Activated CD8-positive, alpha-beta T cell treated with anti-CD3 and anti-CD28 coated beads for 36 hours (primary cell): ENCODE data around the gene OTOP3. TPM values are rescaled to one million over a fixed set of nuclear protein-coding genes. Genes with fewer than 3 reads are reported as not detected.

Experiments used
- ATAC-seq: fragments of 200-7000 bp; cut with Tn5 transposase; one replicate; pipeline ENCODE4 v1.10.0; 2021; ENCODE audit warnings: mild to moderate bottlenecking, moderate library complexity
- CTCF ChIA-PET: fragments of 350-600 bp; sonication (Branson Sonifier 250); formaldehyde crosslinking; loops from one replicate; lab custom pipeline; 2021; ENCODE audit warnings: antibody characterized with exemption; lab: Charles Lee
- POLR2A ChIA-PET: fragments of 350-600 bp; sonication (Branson Sonifier 250); formaldehyde crosslinking; loops from one replicate; lab custom pipeline; 2021; ENCODE audit warnings: antibody characterized with exemption; lab: Charles Lee
- DNase-seq: peaks from one replicate; pipeline ENCODE4 v3.0.0-alpha.2; 2020
- H3K27ac Mint-ChIP-seq: one replicate; pipeline ENCODE4 v1.8.0; 2021; ENCODE audit warnings: mild to moderate bottlenecking, mixed read lengths
- H3K27me3 Mint-ChIP-seq: one replicate; pipeline ENCODE4 v1.8.0; 2021; ENCODE audit warnings: mixed read lengths
- H3K36me3 Mint-ChIP-seq: one replicate; pipeline ENCODE4 v1.8.0; 2021; ENCODE audit warnings: low read depth, mixed read lengths
- H3K4me1 Mint-ChIP-seq: one replicate; pipeline ENCODE4 v1.8.0; 2021; ENCODE audit warnings: low read depth, mixed read lengths
- H3K4me3 Mint-ChIP-seq: one replicate; pipeline ENCODE4 v1.8.0; 2021; ENCODE audit warnings: mild to moderate bottlenecking, moderate library complexity, mixed read lengths
- H3K9me3 Mint-ChIP-seq: one replicate; pipeline ENCODE4 v1.8.0; 2021; ENCODE audit warnings: mixed read lengths
- intact Hi-C: fragments of 100-400 bp; cut with micrococcal nuclease; formaldehyde crosslinking; loops from one replicate; pipeline ENCODE4 v1.10.0; 2022
- total RNA-seq, 2 experiments: library from RNA; stranded (reverse); gene quantifications; one replicate each; pipeline ENCODE4 v1.2.3, GENCODE V29; 2021
- TF ChIP-seq, protein P1 (sequence below): fragments of 200-600 bp; IDR thresholded peaks from one replicate; pipeline ENCODE4 v1.8.0; 2022; ENCODE audit warnings: antibody characterized with exemption, mild to moderate bottlenecking

Gene OTOP3
- total RNA-seq, 2 experiments from 2014 or later = not detected

DNA sequence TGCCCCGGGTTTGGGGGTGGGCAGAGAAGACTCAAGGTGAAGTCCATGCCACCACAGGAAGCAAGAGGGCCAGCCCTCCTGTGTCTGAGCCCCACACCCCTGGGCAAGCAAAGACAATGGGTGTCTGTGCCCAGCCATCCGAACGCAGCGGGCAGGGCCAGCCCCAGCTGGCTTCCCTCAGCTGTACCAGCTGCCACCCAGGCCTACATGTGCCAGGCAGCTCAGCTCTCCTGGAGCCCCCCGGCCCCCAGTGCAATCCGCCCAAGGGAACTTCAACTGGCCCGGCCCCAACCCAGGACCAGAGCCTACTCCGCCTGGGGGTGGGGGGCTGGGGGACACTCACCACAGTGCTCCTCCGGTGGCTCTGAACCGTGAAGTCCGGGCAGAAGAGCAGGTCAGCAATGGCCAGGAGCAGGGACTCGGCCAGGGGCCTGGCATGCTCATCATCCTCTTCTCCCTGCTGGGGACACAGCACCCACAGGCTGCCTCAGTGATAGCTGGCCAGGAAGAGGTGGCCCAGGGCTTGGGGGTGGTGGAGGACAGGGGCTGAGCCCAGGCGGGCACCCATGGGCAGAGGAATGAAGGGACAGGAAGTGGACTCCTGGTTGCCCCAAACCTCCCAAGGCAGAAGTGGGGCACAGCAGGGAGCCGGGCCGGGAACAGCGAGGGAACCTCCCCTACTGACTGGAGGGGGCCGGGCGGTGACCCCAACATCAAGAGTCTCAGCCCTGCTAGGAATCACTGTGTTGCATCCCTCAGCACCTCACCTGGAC is 27.1 kb downstream of the OTOP3 start:
- ATAC-seq (no peak), DNase-seq (no peak)
- intact Hi-C loops = no loop called here
- Mint-ChIP-seq H3K27ac (no peak overlapping the region), H3K36me3 (no peaks in the 10 kb centered on the region), H3K4me3 (no peak overlapping the region), H3K27me3 (no peaks in the 10 kb centered on the region), H3K4me1 (peaks cover 3% of the 10 kb centered on the region), H3K9me3 (no peaks in the 10 kb centered on the region)
- CTCF ChIA-PET = interaction anchor here (0.6 to 4.8 kb wide), 28 partner anchors 9 to 493 kb away, joined by 3 to 122 read pairs (median 10); partner anchors contain the start of genes HID1, MRPL58, NT5C and OTOP2
- TF ChIP-seq, protein P1, sequence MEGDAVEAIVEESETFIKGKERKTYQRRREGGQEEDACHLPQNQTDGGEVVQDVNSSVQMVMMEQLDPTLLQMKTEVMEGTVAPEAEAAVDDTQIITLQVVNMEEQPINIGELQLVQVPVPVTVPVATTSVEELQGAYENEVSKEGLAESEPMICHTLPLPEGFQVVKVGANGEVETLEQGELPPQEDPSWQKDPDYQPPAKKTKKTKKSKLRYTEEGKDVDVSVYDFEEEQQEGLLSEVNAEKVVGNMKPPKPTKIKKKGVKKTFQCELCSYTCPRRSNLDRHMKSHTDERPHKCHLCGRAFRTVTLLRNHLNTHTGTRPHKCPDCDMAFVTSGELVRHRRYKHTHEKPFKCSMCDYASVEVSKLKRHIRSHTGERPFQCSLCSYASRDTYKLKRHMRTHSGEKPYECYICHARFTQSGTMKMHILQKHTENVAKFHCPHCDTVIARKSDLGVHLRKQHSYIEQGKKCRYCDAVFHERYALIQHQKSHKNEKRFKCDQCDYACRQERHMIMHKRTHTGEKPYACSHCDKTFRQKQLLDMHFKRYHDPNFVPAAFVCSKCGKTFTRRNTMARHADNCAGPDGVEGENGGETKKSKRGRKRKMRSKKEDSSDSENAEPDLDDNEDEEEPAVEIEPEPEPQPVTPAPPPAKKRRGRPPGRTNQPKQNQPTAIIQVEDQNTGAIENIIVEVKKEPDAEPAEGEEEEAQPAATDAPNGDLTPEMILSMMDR = no peak
- POLR2A ChIA-PET = interaction anchor here (1.0 to 3.1 kb wide), 2 partner anchors 49 to 172 kb away, joined by 3 to 18 read pairs; partner anchors contain the start of gene MRPL58

DNA sequence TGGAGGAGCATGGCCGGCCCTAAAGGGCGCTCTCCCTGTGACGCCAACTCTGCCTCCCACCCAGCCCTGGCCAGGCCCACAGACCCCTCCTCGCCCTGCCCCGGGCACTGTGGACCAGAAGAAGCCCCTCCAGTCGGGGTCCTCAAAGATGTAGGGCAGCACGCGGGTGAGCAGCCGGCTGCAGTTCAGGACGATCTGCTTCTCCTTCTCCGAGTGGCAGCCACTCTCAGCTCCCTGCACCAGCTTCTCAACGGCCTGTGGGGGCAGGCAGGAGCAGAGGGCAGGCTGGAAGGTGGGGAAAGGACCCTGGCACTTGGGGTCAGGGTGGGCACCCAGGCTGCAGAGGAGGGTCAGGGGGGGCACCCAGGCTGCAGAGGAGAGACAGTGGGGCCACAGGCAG is 28.0 kb downstream of the OTOP3 start:
- no peak for ATAC-seq
- TF ChIP-seq, protein P1 = no peak
- CTCF ChIA-PET = interaction anchor here (1.2 to 4.8 kb wide), 4 partner anchors 8 to 238 kb away, joined by 3 to 87 read pairs (median 11); partner anchors contain the start of gene HID1
- H3K36me3 Mint-ChIP-seq = no peaks in the 10 kb centered on the region
- H3K4me1 Mint-ChIP-seq = peaks cover 3% of the 10 kb centered on the region
- H3K27me3 Mint-ChIP-seq = no peaks in the 10 kb centered on the region
- no peak overlapping the region for H3K27ac Mint-ChIP-seq
- no peak for DNase-seq
- H3K9me3 Mint-ChIP-seq = no peaks in the 10 kb centered on the region
- POLR2A ChIA-PET = interaction anchor here (1.1 kb wide), 1 partner anchor 10 kb away, joined by 3 read pairs; no protein-coding TSS in a partner anchor
- H3K4me3 Mint-ChIP-seq = no peak overlapping the region
- intact Hi-C loops = no loop called here

DNA sequence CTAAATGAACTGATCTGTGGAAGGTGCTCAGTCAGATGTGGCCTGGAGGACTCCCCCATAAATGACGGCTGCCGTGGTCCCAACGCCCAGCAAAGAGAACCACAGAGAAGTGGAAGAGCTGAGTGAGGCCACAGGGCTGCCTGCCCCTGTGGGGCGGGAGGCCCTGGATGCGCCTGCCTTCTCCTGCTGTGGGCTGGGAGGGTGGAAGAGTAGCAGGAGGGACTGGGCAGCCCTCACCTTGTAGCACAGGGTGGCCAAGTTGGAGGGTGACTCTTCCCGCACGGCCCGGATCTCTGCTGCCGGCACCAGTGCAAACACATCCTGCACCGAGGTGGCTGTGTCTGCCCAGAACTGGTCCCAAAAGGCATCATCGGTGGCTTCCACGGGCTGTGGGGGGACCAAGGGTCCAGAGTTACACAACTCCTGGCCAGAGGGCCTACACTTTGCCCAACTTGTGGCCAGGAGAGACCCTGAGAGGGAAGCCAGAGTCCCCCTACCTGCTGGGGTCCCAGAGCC is 28.6 kb downstream of the OTOP3 start:
- H3K36me3 Mint-ChIP-seq = no peaks in the 10 kb centered on the region
- H3K27me3 Mint-ChIP-seq = no peaks in the 10 kb centered on the region
- no peaks in the 10 kb centered on the region for H3K9me3 Mint-ChIP-seq
- POLR2A ChIA-PET = interaction anchor here (1.1 kb wide), 1 partner anchor 9 kb away, joined by 3 read pairs; no protein-coding TSS in a partner anchor
- intact Hi-C loops = no loop called here
- DNase-seq (no peak), ATAC-seq (no peak)
- CTCF ChIA-PET = interaction anchor here (0.7 to 4.8 kb wide), 3 partner anchors 8 to 237 kb away, joined by 3 to 87 read pairs (median 3); partner anchors contain the start of gene HID1
- peaks cover 3% of the 10 kb centered on the region for H3K4me1 Mint-ChIP-seq
- no peak overlapping the region for H3K27ac Mint-ChIP-seq
- no peak overlapping the region for H3K4me3 Mint-ChIP-seq
- TF ChIP-seq, protein P1 = no peak

DNA sequence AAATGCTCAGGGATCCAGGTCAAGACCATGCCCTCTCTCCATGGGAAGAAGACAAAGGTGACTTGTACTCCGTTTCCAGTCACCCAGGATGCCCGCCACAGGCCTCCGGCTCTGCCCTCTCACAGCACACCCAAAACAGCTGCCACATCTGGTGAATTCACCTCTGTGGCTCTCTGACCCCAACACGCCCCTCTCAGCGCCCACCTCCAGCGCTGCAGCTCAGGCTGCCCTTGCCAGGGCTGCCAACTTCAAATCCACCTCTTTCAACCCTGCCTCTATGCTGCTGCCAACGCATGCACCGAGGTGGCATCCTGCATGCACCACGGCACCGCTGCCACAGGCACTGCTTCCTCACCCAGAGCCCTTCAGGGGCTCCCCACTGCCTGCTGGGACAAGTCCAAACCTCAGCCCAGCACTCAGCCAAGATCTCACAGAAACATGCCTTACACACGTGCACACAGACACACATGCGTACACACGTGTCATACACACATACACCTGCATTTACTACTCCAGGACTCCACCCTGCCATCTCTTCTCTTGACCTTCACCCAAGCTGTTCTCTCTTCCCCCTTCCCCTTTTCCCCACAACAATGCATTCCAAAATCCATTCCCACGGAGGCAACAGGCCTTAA is 29.4 kb downstream of the OTOP3 start:
- TF ChIP-seq, protein P1 = no peak

More for the DNA sequence above, 29.4 kb downstream of the OTOP3 start:
- ChIA-PET CTCF (no interaction called here), POLR2A (no interaction called here)
- Mint-ChIP-seq H3K4me3 (no peak overlapping the region), H3K27ac (no peak overlapping the region), H3K36me3 (no peaks in the 10 kb centered on the region), H3K9me3 (no peaks in the 10 kb centered on the region), H3K27me3 (no peaks in the 10 kb centered on the region), H3K4me1 (peaks cover 3% of the 10 kb centered on the region)
- ATAC-seq (no peak), DNase-seq (no peak)
- intact Hi-C loops = no loop called here
